Breast epithelium (tissue), 4 donors: ENCODE measurements around the gene OR1I1. TPM values are rescaled to one million over a fixed set of nuclear protein-coding genes. Genes with fewer than 3 reads are reported as not detected.
"Not testable (repeated sequence)": the region's sequence is repeated elsewhere in the genome, so short reads cannot be mapped to it uniquely, and the experiment has no call there.

Source experiments
- DNase-seq, 2 donors: peaks; one replicate each; pipeline ENCODE4 v3.0.0-alpha.2; 2019; ENCODE audit warnings: low spot score in 2 of 2
- H3K27ac ChIP-seq, 2 donors: fragments of 200-600 bp; sonication (generic) in 1 of 2; one replicate each; pipeline ENCODE4 v1.5.1; 2016 to 2019; ENCODE audit warnings: mild to moderate bottlenecking in 1 of 2
- H3K27me3 ChIP-seq, 2 donors: fragments of 200-600 bp; sonication (generic) in 1 of 2; one replicate each; pipeline versions ENCODE4 v1.5.1 to v1.6.0; 2017 to 2019; ENCODE audit warnings: control low read depth in 1 of 2, mild to moderate bottlenecking in 1 of 2
- H3K36me3 ChIP-seq: fragments of 200-600 bp; one replicate; pipeline ENCODE4 v1.5.1; 2019
- H3K4me1 ChIP-seq, 2 donors: fragments of 200-600 bp; sonication (generic); one replicate each; pipeline ENCODE4 v1.5.1; 2016 to 2019; ENCODE audit warnings: control low read depth in 1 of 2
- H3K4me3 ChIP-seq, 3 donors: fragments of 200-600 bp; sonication (generic); 1 replicate in 2 of 3; 2 replicates in 1 of 3; pipeline ENCODE4 v1.5.1; 2016 to 2019; ENCODE audit warnings: mild to moderate bottlenecking in 3 of 3, moderate library complexity in 2 of 3
- H3K9me3 ChIP-seq, 2 donors: fragments of 200-600 bp; sonication (generic) in 1 of 2; one replicate each; pipeline ENCODE4 v1.5.1; 2016 to 2019; ENCODE audit warnings: control low read depth in 1 of 2
- POLR2A ChIP-seq: fragments of 450-650 bp; IDR thresholded peaks from one replicate; pipeline ENCODE4 v1.6.1; 2016; ENCODE audit warnings: antibody characterized with exemption, mild to moderate bottlenecking, moderate library complexity
- POLR2AphosphoS5 ChIP-seq, 3 donors: sonication (generic); formaldehyde crosslinking; IDR thresholded peaks; one replicate each; pipeline ENCODE4 v1.6.1; 2017; ENCODE audit warnings: antibody characterized with exemption in 3 of 3
- intact Hi-C: fragments of 100-400 bp; cut with DNase I; formaldehyde crosslinking; loops from one replicate; pipeline ENCODE4 v1.15.1; 2023; ENCODE audit warnings: low total_unique reads
- total RNA-seq, 3 donors: library from RNA; depleted of rRNA; stranded (reverse); fragments of >200 nt; gene quantifications; one replicate each; pipeline ENCODE4 v1.1.0, GENCODE V29; 2016
- TF ChIP-seq, protein P1 (sequence below), 3 donors: fragments of 450-650 bp; IDR thresholded peaks; one replicate each; pipeline ENCODE4 v1.5.1; 2016 to 2017; ENCODE audit warnings: antibody characterized with exemption in 3 of 3, mild to moderate bottlenecking in 3 of 3, moderate library complexity in 3 of 3

OR1I1 gene
- total RNA-seq, 3 donors from 2014 or later, result not detected

GRCh38 chr19:15075806-15076205, 6.2 kb upstream of the OR1I1 start:
- intact Hi-C loops, result no loop called here
- H3K9me3 ChIP-seq, result no peaks in the 10 kb centered on the region
- H3K36me3 ChIP-seq, result no peaks in the 10 kb centered on the region
- H3K4me1 ChIP-seq, result no peaks in the 10 kb centered on the region
- no peak for DNase-seq
- no peak for TF ChIP-seq POLR2AphosphoS5 (IDR thresholded peaks at IDR 0.05)
- TF ChIP-seq POLR2A, result no peak
- TF ChIP-seq, protein P1, sequence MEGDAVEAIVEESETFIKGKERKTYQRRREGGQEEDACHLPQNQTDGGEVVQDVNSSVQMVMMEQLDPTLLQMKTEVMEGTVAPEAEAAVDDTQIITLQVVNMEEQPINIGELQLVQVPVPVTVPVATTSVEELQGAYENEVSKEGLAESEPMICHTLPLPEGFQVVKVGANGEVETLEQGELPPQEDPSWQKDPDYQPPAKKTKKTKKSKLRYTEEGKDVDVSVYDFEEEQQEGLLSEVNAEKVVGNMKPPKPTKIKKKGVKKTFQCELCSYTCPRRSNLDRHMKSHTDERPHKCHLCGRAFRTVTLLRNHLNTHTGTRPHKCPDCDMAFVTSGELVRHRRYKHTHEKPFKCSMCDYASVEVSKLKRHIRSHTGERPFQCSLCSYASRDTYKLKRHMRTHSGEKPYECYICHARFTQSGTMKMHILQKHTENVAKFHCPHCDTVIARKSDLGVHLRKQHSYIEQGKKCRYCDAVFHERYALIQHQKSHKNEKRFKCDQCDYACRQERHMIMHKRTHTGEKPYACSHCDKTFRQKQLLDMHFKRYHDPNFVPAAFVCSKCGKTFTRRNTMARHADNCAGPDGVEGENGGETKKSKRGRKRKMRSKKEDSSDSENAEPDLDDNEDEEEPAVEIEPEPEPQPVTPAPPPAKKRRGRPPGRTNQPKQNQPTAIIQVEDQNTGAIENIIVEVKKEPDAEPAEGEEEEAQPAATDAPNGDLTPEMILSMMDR (IDR thresholded peaks at IDR 0.05), result no peak
- H3K27ac ChIP-seq, result no peak overlapping the region
- H3K4me3 ChIP-seq, result no peak overlapping the region
- no peaks in the 10 kb centered on the region for H3K27me3 ChIP-seq

DNA sequence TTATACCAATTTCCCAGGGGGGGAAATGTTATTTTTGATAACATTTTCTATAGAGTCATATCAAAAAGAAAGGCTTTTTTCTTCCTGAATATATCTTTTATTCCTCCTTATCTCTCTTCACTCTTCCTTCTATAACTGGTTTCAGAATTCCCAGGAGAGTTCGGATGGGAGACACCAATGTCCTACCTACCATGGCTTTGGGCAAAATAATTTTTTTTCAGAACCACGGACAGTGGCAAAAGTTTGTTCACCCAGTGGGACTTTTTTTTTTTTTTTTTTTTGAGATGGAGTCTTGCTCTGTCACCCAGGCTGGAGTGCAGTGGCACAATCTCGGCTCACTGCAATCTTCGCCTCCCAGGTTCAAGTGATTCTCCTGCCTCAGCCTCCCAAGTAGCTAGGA, 2.0 kb upstream of the OR1I1 start:
- DNase-seq, H3K4me1 ChIP-seq, H3K27ac ChIP-seq, H3K27me3 ChIP-seq, intact Hi-C loops, H3K36me3 ChIP-seq, H3K9me3 ChIP-seq, H3K4me3 ChIP-seq: not testable (repeated sequence)

- TF ChIP-seq POLR2AphosphoS5 (IDR thresholded peaks at IDR 0.05), result no peak
- TF ChIP-seq, protein P1 (IDR thresholded peaks at IDR 0.05), result no peak
- no peak for DNase-seq
- Histone ChIP-seq H3K27me3 (peaks cover 0 to 9% of the 10 kb centered on the region in 2 donors), H3K4me3 (no peak overlapping the region), H3K4me1 (no peaks in the 10 kb centered on the region), H3K9me3 (no peaks in the 10 kb centered on the region), H3K36me3 (no peaks in the 10 kb centered on the region), H3K27ac (no peak overlapping the region)
- intact Hi-C loops, result no loop called here
These were observed 5.2 kb downstream of the OR1I1 start for GRCh38 chr19:15087182-15087581.

DNA sequence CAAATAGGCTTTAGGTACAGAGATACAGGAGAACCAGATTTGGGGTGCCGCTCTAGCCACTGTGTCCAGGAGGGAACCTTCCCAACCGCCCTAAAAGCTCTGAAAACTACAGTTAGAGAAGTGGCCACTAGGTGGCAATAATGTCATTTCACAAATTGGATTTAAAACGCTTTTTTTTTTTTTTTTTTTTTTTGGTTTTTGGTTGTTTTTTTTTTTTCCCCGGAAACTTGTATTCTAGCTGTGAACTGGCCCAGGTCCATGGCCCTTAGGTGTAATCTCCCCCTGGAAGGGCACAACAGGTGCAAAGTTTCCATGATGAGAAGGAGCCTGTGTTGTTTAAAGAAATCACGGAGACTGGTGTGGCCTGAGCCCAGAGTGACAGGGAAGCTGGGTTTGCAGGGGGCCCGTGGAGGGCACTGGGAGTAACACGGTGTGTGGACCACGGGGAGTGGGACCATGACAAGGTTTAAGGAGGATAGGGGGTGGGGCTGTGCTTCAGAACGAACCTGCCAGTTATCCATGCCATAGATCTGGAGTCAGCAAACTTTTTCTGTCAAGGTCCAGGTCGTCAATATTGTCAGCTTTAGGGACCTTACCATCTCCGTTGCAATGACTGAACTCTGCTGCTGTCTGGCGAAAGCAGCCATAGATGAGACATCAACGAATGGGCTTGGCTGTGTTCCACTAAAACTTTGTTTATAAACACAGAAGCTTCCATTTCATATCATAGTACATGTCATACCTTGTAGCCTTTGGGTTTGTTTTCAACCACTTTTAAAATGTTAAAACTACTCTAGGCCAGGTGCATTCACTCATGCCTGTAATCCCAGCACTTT, 10.1 kb downstream of the OR1I1 start:
- H3K36me3 ChIP-seq, result no peaks in the 10 kb centered on the region
- H3K9me3 ChIP-seq, result no peaks in the 10 kb centered on the region
- H3K27ac ChIP-seq, result no peak overlapping the region
- no peak overlapping the region for H3K4me3 ChIP-seq
- H3K4me1 ChIP-seq, result no peaks in the 10 kb centered on the region
- no peak for DNase-seq
- intact Hi-C loops, result no loop called here
- peaks cover 0 to 2% of the 10 kb centered on the region in 2 donors for H3K27me3 ChIP-seq
- TF ChIP-seq POLR2AphosphoS5 (IDR thresholded peaks at IDR 0.05), result no peak
- TF ChIP-seq, protein P1 (IDR thresholded peaks at IDR 0.05), result peak in 1 of 3 donors; percentile 70

DNA sequence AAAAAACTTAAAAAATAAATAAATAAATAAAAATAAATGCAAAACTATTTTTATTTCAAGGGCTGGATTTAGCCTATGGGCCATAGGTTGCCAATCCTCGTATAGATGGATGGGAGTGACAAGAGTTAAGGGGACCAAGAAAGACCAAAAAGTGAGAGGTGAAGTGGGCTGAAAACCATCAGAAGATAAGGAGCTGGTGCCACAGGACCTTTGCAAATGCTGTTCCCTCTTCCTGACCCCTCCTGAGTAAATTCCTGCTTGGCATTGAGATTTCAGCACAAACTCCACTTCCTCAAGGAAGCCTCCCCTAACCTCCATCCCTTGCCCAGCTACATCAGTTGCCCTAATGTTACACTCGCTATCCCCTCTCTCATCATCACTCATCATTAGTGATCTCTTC, 11.0 kb downstream of the OR1I1 start:
- Histone ChIP-seq H3K27ac (no peak overlapping the region), H3K4me3 (no peak overlapping the region), H3K27me3 (no peaks in the 10 kb centered on the region), H3K4me1 (no peaks in the 10 kb centered on the region), H3K36me3 (no peaks in the 10 kb centered on the region), H3K9me3 (no peaks in the 10 kb centered on the region)
- DNase-seq, result no peak
- intact Hi-C loops, result no loop called here
- TF ChIP-seq, protein P1 (IDR thresholded peaks at IDR 0.05), result no peak
